GM13976 (cell line): Measurements from ENCODE around the gene TSHZ2.

Experiments used
- DNase-seq: peaks from one replicate; pipeline ENCODE4 v3.0.0; 2012; ENCODE audit warnings: low spot score
- in situ Hi-C: fragments of 300-500 bp; cut with MboI; formaldehyde crosslinking; loops from one replicate; pipeline ENCODE4 v1.12.0; 2022; ENCODE audit warnings: low sequenced_read_pairs, mixed read lengths, inconsistent platforms; ENCODE audit not compliant: unreplicated experiment
- TF ChIP-seq, protein P1 (sequence below): IDR thresholded peaks from 2 replicates; pipeline ENCODE4 v1.5.1; 2012; ENCODE audit warnings: borderline replicate concordance, mild to moderate bottlenecking; ENCODE audit not compliant: insufficient read depth; ENCODE audit errors: extremely low read depth, missing control alignments, control extremely low read depth

TSHZ2 gene

DNA sequence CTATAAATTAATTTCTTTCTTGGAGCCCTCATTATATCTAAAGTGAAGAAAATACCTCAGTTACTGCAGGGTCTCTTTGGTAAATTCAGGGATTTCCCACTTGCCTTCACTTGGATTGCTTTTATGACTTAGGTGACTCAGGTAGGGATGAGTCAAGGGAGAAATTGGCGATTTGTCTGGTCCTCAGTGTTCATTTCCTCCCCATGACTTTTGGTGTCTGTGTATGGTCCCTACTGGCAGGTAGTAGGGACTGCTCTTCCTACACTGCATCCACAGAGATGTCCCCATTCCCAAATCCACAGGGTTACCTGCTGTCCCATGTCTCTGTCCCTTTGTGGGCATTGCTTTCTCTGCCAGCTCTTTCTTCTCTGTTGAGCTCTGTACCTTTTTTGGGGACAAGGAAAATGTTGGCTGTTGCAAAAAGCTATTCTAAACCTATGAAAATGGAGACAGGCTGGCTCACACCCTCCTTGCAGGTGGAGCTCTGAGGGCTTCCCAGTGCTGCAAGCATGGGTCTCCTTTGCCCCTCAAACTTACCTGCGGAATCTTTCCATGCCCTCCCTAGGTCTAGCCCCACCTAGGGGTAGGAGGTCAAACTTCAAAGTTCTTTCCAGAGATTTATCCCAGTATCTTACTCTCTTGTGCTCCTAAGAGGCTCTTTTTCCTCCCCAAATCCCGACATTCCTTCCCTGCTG, 409.6 kb downstream of the TSHZ2 start:
- TF ChIP-seq, protein P1, sequence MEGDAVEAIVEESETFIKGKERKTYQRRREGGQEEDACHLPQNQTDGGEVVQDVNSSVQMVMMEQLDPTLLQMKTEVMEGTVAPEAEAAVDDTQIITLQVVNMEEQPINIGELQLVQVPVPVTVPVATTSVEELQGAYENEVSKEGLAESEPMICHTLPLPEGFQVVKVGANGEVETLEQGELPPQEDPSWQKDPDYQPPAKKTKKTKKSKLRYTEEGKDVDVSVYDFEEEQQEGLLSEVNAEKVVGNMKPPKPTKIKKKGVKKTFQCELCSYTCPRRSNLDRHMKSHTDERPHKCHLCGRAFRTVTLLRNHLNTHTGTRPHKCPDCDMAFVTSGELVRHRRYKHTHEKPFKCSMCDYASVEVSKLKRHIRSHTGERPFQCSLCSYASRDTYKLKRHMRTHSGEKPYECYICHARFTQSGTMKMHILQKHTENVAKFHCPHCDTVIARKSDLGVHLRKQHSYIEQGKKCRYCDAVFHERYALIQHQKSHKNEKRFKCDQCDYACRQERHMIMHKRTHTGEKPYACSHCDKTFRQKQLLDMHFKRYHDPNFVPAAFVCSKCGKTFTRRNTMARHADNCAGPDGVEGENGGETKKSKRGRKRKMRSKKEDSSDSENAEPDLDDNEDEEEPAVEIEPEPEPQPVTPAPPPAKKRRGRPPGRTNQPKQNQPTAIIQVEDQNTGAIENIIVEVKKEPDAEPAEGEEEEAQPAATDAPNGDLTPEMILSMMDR: no peak
- in situ Hi-C loops: no loop called here
- DNase-seq: no peak

- in situ Hi-C loops: no loop called here
- no peak for DNase-seq
- TF ChIP-seq, protein P1: no peak
These were observed 410.2 kb downstream of the TSHZ2 start for GRCh38 chr20:53382263-53382844.

DNA sequence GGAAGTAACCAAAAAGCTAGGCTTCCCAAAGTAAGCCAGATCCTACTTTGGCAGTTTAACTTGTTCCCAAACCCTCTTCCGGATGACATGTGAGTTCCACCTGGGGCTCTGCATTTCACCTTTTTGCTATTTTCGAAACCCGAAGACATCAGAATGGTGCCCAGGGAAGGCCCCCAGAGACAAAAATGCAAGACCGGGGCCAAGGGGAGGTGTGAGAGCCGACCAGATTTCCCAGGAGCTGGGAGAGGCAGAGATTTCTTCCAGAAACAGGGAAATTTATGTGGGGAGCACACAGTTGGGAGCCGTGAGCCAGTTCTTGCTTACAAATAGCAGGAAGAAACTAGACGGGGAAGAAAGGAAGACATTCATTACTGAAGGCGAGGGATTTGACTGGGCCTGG, 411.8 kb downstream of the TSHZ2 start:
- in situ Hi-C loops: no loop called here

DNA sequence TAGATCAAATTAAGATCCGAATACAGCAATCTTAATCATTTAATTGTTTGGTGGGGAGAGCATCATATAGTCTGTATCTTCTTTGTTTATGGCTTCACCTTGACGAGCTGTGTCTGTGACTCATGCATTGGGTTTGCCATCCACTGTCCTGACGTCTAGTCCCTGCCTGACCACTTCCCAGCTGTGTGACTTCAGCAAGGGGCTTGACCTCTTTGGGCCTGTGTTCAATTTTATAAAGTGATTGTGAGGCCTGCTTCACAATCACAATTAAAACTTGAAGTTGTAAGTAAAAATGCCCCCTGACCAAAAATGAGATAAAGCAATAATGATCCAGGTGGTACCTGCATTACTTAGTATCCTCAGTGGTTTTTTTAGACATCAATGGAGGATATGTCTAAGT, 412.2 kb downstream of the TSHZ2 start:
- in situ Hi-C loops: no loop called here

More for the DNA sequence above, 411.8 kb downstream of the TSHZ2 start:
- TF ChIP-seq, protein P1: no peak
- no peak for DNase-seq

DNA sequence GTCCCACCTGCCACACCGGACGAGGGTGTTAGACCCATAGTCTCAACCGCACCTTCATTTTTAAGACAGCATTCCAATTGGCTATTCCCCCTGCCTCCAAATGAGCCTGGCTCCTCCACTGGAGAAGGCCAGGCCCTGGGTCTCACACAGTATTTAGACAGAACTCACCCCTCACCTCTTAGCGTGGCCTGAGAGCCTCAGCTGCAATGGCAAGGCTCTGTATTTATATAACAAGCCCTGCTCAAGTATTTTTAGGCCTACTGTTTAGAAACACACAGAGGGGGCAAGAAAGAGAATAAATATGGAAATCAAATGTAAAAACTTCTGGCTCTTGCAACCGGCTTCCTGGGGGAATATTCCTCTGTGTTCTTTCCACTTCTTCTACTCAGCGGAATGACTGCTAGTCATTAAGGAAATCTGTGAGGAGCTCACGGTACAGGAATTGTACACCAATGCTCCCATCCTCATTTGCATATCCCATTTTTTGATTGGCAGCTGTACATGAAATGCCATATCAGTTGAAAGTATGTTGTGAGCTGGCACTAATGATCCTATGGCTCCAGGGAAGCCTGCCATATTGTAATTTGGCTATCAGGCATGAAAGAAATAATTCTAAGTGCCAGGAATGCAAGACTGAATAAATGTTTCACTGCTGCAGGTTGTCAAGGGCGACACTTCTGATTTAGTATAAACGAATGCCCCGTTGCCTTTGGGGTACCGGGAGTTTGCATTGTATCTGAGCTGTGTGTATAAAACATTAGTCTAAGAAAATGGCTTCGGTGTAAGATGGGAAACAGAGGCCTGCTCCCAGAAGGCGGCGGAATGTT, 414.0 kb downstream of the TSHZ2 start:
- no peak for DNase-seq
- in situ Hi-C loops: no loop called here
- TF ChIP-seq, protein P1: no peak

More for the DNA sequence above, 412.2 kb downstream of the TSHZ2 start:
- DNase-seq: no peak
- TF ChIP-seq, protein P1: no peak

DNA sequence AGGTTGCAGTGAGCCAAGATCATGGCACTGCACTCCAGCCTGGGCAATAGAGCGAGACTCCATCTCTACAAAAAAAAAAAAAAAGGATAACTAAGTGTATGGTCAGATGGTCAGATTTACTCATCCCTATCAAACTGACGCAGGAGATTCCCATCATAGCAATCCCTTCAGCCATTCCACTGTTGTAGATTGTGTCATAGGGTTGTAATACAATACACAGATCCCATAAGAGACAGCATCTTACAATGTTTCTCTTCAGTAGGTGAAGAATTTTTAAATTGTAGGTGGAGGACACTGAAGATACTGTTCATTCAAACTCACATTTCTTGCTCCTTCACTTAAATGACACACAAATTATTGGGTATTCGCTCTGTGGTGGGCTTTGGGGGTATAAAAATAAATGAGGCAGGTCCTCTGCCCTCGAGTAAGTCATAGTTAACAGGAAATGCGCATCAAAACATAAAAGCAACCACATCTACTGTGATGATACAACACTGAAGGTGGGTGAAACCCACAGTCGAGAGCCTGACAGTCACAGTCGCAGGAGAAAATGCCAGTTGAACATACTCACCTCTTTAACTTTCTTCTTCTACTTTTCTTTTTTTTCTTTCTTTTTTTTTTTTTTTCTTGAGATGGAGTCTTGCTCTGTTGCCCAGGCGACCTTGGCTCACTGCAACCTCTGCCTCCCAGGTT, 416.0 kb downstream of the TSHZ2 start:
- TF ChIP-seq, protein P1: no peak
- DNase-seq: no peak
- in situ Hi-C loops: no loop called here
